Measurements from ENCODE around the gene ULK4.
"Not testable (repeated sequence)": the region's sequence is repeated elsewhere in the genome, so short reads cannot be mapped to it uniquely, and the experiment has no call there.

Gene ULK4

GRCh38 chr3:41288785-41289184, 673.1 kb downstream of the ULK4 start:
- TF ChIP-seq, protein P1, sequence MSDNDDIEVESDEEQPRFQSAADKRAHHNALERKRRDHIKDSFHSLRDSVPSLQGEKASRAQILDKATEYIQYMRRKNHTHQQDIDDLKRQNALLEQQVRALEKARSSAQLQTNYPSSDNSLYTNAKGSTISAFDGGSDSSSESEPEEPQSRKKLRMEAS (IDR thresholded peaks at IDR 0.05; ENCODE audit: low read depth, low read length): no peak
- no peak for TF ChIP-seq POLR2A (IDR thresholded peaks at IDR 0.05; ENCODE audit: extremely low read depth, insufficient read length)
- no peak for TF ChIP-seq MYC (IDR thresholded peaks at IDR 0.05; ENCODE audit: low read depth, low read length)
- TF ChIP-seq CTCF (IDR thresholded peaks at IDR 0.05; ENCODE audit: low read depth, low read length): no peak
- no peak overlapping the region for H3K4me3 ChIP-seq (ENCODE audit: low read depth, low read length)
- no peak for DNase-seq (ENCODE audit: low read depth)

DNA sequence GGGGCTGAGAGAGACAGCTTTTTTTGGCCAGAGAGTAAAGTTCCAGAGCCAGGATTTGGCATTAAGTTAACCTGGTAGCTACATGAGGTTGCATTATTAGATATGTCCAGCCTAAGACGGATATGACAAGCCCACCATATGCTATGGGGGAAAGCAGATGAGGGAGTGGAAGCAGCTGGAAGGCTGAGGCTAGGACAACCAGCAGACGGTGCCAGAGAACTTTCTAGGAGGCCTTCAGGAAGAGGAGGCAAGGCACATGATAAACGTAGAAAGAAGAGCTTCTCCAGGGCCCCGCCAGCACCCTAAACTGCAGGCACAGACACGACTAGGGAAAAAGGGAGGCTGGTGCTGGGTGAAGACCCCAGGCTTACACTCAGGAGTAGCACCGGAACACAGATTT, 675.6 kb downstream of the ULK4 start:
- H3K4me3 ChIP-seq (ENCODE audit: low read depth, low read length): no peak overlapping the region
- no peak for TF ChIP-seq MYC (IDR thresholded peaks at IDR 0.05; ENCODE audit: low read depth, low read length)
- no peak for TF ChIP-seq CTCF (IDR thresholded peaks at IDR 0.05; ENCODE audit: low read depth, low read length)
- DNase-seq (ENCODE audit: low read depth): no peak

- H3K4me3 ChIP-seq (ENCODE audit: low read depth, low read length); DNase-seq (ENCODE audit: low read depth): not testable (repeated sequence)
Observed at GRCh38 chr3:41284934-41285333, 677.0 kb downstream of the ULK4 start.

GRCh38 chr3:41277790-41278465, 684.0 kb downstream of the ULK4 start:
- no peak overlapping the region for H3K4me3 ChIP-seq (ENCODE audit: low read depth, low read length)
- TF ChIP-seq MYC (IDR thresholded peaks at IDR 0.05; ENCODE audit: low read depth, low read length) (no peak), POLR2A (IDR thresholded peaks at IDR 0.05; ENCODE audit: extremely low read depth, insufficient read length) (no peak), CTCF (IDR thresholded peaks at IDR 0.05; ENCODE audit: low read depth, low read length) (no peak)
- TF ChIP-seq, protein P1 (IDR thresholded peaks at IDR 0.05; ENCODE audit: low read depth, low read length): no peak
- no peak for DNase-seq (ENCODE audit: low read depth)

DNA sequence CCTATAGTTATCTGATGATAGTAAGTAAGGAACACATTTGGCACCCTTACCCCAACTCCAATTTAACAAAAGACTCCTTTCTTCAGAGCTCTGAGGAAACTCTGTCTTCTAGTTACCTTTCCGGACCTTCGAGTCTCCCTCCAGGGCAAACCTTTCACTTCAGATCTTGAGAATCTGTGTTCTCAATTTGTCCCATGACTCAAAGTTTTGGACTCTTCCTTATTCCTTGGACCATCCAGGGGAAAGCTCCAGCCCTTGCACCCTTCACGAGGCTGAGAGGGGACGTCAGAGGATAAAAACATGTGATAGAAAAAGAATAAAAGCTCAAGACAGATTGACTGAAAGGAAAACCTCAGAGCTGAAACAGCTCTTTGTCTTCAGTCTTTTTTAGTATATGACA, 685.7 kb downstream of the ULK4 start:
- H3K4me3 ChIP-seq (ENCODE audit: low read depth, low read length): no peak overlapping the region
- DNase-seq (ENCODE audit: low read depth): no peak
- TF ChIP-seq, protein P1 (IDR thresholded peaks at IDR 0.05; ENCODE audit: low read depth, low read length): no peak
- no peak for TF ChIP-seq CTCF (IDR thresholded peaks at IDR 0.05; ENCODE audit: low read depth, low read length)
- no peak for TF ChIP-seq MYC (IDR thresholded peaks at IDR 0.05; ENCODE audit: low read depth, low read length)
- no peak for TF ChIP-seq POLR2A (IDR thresholded peaks at IDR 0.05; ENCODE audit: extremely low read depth, insufficient read length)

- H3K4me3 ChIP-seq (ENCODE audit: low read depth, low read length): no peak overlapping the region
- TF ChIP-seq MYC (IDR thresholded peaks at IDR 0.05; ENCODE audit: low read depth, low read length) (no peak), CTCF (IDR thresholded peaks at IDR 0.05; ENCODE audit: low read depth, low read length) (no peak), POLR2A (IDR thresholded peaks at IDR 0.05; ENCODE audit: extremely low read depth, insufficient read length) (no peak)
- TF ChIP-seq, protein P1 (IDR thresholded peaks at IDR 0.05; ENCODE audit: low read depth, low read length): no peak
- no peak for DNase-seq (ENCODE audit: low read depth)
Observed at GRCh38 chr3:41274944-41275668, 686.8 kb downstream of the ULK4 start.

Measured in NB4 (cell line).